Measurements from ENCODE around the gene KCNG2.

KCNG2 gene

DNA sequence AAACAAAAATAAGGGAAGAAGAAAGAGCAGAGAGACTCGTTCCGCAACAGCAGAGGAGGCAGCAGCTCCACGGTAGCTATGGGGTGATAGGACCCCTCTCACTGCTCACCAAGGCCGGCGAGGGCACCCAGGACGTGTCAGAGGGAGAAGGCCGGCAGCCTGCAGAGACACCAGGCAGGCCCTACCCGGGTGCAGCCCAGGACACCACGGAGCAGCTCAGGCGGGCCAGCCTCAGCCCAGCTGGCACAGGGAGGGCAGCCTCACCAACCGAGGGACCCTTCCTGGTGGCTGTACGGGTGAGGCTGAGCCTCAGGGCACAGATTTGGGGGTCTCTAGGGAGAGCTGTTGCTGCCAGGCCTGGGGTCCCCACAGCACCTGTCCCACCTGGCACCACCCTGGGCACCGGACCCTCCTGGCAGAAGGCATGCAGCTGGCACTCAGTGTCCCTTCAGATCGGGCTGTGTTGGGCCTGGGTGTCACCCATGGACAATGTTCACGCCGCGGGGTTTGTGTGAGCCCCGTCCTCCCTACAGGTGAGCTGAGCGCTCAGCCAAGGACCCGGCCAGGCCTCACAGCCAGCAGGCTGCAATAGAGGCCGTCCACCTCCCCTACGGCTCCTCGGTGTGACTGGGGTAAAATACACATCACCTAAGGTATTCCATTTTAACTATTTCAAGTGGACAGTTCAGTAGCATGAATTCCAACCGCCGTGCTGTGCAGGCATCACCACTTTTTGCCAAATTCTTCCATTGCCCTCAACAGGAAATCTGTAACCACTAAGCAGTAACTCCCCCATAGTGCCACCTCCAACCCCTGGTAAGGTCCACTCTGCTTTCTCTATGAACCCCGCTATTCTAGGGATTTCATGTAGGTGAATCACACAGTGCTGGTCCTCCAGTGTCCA, 21.6 kb downstream of the KCNG2 start:
- no peak overlapping the region for H3K9ac ChIP-seq (ENCODE audit: low read depth in 1 of 2, low read length in 2 of 2)
- H3K4me1 ChIP-seq (ENCODE audit: control insufficient read depth in 2 of 2, insufficient read depth in 2 of 2, low read length in 2 of 2): no peaks in the 10 kb centered on the region
- no peak overlapping the region for H3K27ac ChIP-seq (ENCODE audit: low read depth in 2 of 2, low read length in 2 of 2)
- H3K27me3 ChIP-seq (ENCODE audit: control insufficient read depth in 2 of 2, insufficient read depth in 2 of 2, low read length in 2 of 2): no peaks in the 10 kb centered on the region
- H3K4me3 ChIP-seq (ENCODE audit: low read length in 2 of 2): no peak overlapping the region
- no peaks in the 10 kb centered on the region for H3K9me3 ChIP-seq (ENCODE audit: control insufficient read depth in 2 of 2, low read length in 2 of 2)
- H3K36me3 ChIP-seq (ENCODE audit: control insufficient read depth in 2 of 2, insufficient read depth in 2 of 2, low read length in 2 of 2): no peaks in the 10 kb centered on the region

- H3K4me3 ChIP-seq (ENCODE audit: low read length in 2 of 2): no peak overlapping the region
- no peaks in the 10 kb centered on the region for H3K36me3 ChIP-seq (ENCODE audit: control insufficient read depth in 2 of 2, insufficient read depth in 2 of 2, low read length in 2 of 2)
- H3K27me3 ChIP-seq (ENCODE audit: control insufficient read depth in 2 of 2, insufficient read depth in 2 of 2, low read length in 2 of 2): no peaks in the 10 kb centered on the region
- H3K9me3 ChIP-seq (ENCODE audit: control insufficient read depth in 2 of 2, low read length in 2 of 2): no peaks in the 10 kb centered on the region
- no peaks in the 10 kb centered on the region for H3K4me1 ChIP-seq (ENCODE audit: control insufficient read depth in 2 of 2, insufficient read depth in 2 of 2, low read length in 2 of 2)
- H3K9ac ChIP-seq (ENCODE audit: low read depth in 1 of 2, low read length in 2 of 2): no peak overlapping the region
- H3K27ac ChIP-seq (ENCODE audit: low read depth in 2 of 2, low read length in 2 of 2): no peak overlapping the region
Observed at GRCh38 chr18:79819968-79820351, 22.2 kb downstream of the KCNG2 start.

DNA sequence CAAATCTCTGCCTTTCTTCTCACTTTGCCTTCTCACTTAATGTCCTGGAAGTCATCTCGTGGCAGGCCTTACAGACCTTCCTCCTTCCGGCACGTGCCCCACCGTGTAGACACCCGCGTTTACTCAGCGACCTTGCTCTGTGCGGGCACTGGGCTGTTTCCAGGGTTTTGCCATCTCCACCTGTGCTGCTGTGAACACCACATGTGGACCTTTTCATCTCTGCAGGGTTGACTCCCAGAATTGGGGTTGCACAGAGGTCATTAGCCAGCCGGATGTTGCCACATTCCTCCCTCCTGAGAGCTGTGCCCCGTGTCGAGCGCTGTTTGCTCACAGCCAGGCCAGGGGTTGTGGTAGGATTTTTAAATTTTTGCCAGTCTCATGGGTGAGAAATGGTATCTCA, 25.4 kb downstream of the KCNG2 start:
- Histone ChIP-seq H3K36me3 (ENCODE audit: control insufficient read depth in 2 of 2, insufficient read depth in 2 of 2, low read length in 2 of 2) (no peaks in the 10 kb centered on the region), H3K9me3 (ENCODE audit: control insufficient read depth in 2 of 2, low read length in 2 of 2) (no peaks in the 10 kb centered on the region), H3K27me3 (ENCODE audit: control insufficient read depth in 2 of 2, insufficient read depth in 2 of 2, low read length in 2 of 2) (no peaks in the 10 kb centered on the region), H3K9ac (ENCODE audit: low read depth in 1 of 2, low read length in 2 of 2) (no peak overlapping the region), H3K4me3 (ENCODE audit: low read length in 2 of 2) (no peak overlapping the region), H3K27ac (ENCODE audit: low read depth in 2 of 2, low read length in 2 of 2) (no peak overlapping the region), H3K4me1 (ENCODE audit: control insufficient read depth in 2 of 2, insufficient read depth in 2 of 2, low read length in 2 of 2) (no peaks in the 10 kb centered on the region)

DNA sequence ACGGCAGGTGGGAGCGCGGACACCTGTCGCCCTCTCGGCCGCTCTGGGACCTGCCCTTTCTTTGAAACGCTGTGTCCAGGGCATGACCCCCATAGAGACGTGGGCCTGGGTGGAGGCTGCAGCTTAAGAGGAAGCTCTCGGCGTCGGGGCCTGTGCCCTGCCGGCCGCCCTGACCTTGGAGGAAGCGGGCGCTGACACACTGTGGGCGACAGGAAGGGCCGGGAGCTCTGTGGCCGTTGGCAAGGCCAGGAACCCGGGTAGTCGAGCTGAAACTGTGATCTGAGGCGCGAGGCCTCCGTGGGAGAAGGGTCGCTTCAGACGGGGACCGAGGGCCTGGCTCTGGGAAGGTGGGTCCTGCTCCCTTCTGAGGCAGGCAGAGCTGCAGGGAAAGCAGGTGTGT, 28.2 kb downstream of the KCNG2 start:
- Histone ChIP-seq H3K4me3 (ENCODE audit: low read length in 2 of 2) (no peak overlapping the region), H3K9me3 (ENCODE audit: control insufficient read depth in 2 of 2, low read length in 2 of 2) (no peaks in the 10 kb centered on the region), H3K27me3 (ENCODE audit: control insufficient read depth in 2 of 2, insufficient read depth in 2 of 2, low read length in 2 of 2) (no peaks in the 10 kb centered on the region), H3K4me1 (ENCODE audit: control insufficient read depth in 2 of 2, insufficient read depth in 2 of 2, low read length in 2 of 2) (no peaks in the 10 kb centered on the region), H3K36me3 (ENCODE audit: control insufficient read depth in 2 of 2, insufficient read depth in 2 of 2, low read length in 2 of 2) (no peaks in the 10 kb centered on the region), H3K9ac (ENCODE audit: low read depth in 1 of 2, low read length in 2 of 2) (no peak overlapping the region), H3K27ac (ENCODE audit: low read depth in 2 of 2, low read length in 2 of 2) (no peak overlapping the region)

DNA sequence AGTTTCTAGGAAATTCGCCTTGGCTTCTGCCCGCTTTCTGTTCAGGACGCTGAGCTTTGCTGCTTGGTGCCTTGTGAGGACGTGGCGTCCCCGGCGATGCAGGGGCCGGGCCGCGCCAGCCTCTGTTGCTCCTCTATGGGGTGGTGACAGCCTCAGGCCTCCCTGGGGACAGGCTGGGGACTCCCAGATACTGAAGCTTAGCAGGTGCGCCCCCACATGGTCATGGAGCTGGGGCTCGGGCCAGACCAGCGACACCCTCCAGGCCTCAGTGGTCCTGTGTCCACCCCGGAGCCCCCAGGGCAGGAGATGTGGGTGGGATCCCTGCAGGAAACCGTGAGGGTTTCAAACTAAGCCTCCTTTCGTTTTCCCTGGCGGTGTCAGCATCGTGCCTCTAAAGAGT, 29.2 kb downstream of the KCNG2 start:
- H3K9me3 ChIP-seq (ENCODE audit: control insufficient read depth in 2 of 2, low read length in 2 of 2): no peaks in the 10 kb centered on the region
- H3K9ac ChIP-seq (ENCODE audit: low read depth in 1 of 2, low read length in 2 of 2): no peak overlapping the region
- no peak overlapping the region for H3K4me3 ChIP-seq (ENCODE audit: low read length in 2 of 2)
- no peaks in the 10 kb centered on the region for H3K36me3 ChIP-seq (ENCODE audit: control insufficient read depth in 2 of 2, insufficient read depth in 2 of 2, low read length in 2 of 2)
- no peak overlapping the region for H3K27ac ChIP-seq (ENCODE audit: low read depth in 2 of 2, low read length in 2 of 2)
- H3K27me3 ChIP-seq (ENCODE audit: control insufficient read depth in 2 of 2, insufficient read depth in 2 of 2, low read length in 2 of 2): no peaks in the 10 kb centered on the region
- H3K4me1 ChIP-seq (ENCODE audit: control insufficient read depth in 2 of 2, insufficient read depth in 2 of 2, low read length in 2 of 2): no peaks in the 10 kb centered on the region

DNA sequence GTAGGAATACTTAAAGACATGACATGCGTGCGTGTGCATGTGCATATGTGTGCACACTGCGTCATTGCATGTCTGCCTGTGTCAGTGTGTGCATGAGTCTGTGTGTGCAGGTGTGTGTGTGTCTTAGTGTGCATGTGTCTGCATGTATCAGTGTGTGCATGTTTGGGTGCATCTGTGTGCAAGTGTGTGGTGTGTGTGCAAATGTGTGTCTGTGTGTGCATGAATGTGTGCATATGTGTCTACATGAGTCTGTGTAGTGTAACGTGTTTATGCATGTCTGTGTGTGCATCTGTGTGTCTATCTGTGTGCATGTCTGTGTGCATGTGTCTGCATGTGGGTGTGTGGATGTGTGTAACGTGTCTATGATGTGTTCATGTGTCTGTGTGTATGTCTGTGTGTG, 30.5 kb downstream of the KCNG2 start:
- H3K4me3 ChIP-seq (ENCODE audit: low read length in 2 of 2): no peak overlapping the region
- H3K27me3 ChIP-seq (ENCODE audit: control insufficient read depth in 2 of 2, insufficient read depth in 2 of 2, low read length in 2 of 2): no peaks in the 10 kb centered on the region
- H3K27ac ChIP-seq (ENCODE audit: low read depth in 2 of 2, low read length in 2 of 2): no peak overlapping the region
- no peaks in the 10 kb centered on the region for H3K4me1 ChIP-seq (ENCODE audit: control insufficient read depth in 2 of 2, insufficient read depth in 2 of 2, low read length in 2 of 2)
- H3K9me3 ChIP-seq (ENCODE audit: control insufficient read depth in 2 of 2, low read length in 2 of 2): no peaks in the 10 kb centered on the region
- H3K9ac ChIP-seq (ENCODE audit: low read depth in 1 of 2, low read length in 2 of 2): no peak overlapping the region
- H3K36me3 ChIP-seq (ENCODE audit: control insufficient read depth in 2 of 2, insufficient read depth in 2 of 2, low read length in 2 of 2): no peaks in the 10 kb centered on the region

DNA sequence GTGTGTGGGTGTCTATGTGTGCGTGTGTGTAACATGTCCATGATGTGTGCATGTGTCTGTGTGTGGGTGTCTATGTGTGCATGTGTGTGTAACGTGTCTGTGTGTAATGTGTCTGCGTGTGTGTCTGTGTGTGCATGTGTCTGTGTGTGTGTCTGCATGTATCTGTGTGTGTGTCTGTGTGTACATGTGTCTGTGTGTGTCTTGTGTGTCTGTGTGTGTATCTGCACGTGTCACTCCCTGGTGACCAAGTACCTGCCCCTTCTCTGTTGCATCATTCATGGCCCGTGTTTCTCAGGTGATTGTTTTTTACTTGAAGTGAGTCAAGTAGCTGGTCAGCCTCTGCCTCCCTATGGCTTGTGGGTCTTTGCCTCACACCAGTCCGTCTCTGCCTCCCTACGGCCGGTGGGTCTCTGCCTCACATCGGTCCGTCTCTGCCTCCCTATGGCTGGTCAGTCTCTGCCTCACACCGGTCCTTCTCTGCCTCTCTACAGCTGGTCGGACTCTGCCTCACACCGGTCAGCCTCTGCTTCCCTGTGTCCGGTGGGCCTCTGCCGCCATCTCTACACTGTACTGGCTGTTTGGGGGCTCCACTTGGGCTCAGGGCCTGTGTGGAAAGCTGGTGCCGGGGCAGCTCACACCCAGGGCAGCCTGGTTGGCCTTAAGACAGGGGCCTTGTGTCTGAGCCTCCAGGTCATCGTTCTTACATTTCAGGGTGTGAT, 31.6 kb downstream of the KCNG2 start:
- Histone ChIP-seq H3K4me3 (ENCODE audit: low read length in 2 of 2) (no peak overlapping the region), H3K27me3 (ENCODE audit: control insufficient read depth in 2 of 2, insufficient read depth in 2 of 2, low read length in 2 of 2) (no peaks in the 10 kb centered on the region), H3K36me3 (ENCODE audit: control insufficient read depth in 2 of 2, insufficient read depth in 2 of 2, low read length in 2 of 2) (no peaks in the 10 kb centered on the region)

GRCh38 chr18:79832169-79832568, 34.4 kb downstream of the KCNG2 start:
- no peak overlapping the region for H3K4me3 ChIP-seq (ENCODE audit: low read length in 2 of 2)
- H3K27ac ChIP-seq (ENCODE audit: low read depth in 2 of 2, low read length in 2 of 2): no peak overlapping the region
- H3K27me3 ChIP-seq (ENCODE audit: control insufficient read depth in 2 of 2, insufficient read depth in 2 of 2, low read length in 2 of 2): no peaks in the 10 kb centered on the region
- H3K9me3 ChIP-seq (ENCODE audit: control insufficient read depth in 2 of 2, low read length in 2 of 2): no peaks in the 10 kb centered on the region
- no peak overlapping the region for H3K9ac ChIP-seq (ENCODE audit: low read depth in 1 of 2, low read length in 2 of 2)
- H3K36me3 ChIP-seq (ENCODE audit: control insufficient read depth in 2 of 2, insufficient read depth in 2 of 2, low read length in 2 of 2): no peaks in the 10 kb centered on the region
- no peaks in the 10 kb centered on the region for H3K4me1 ChIP-seq (ENCODE audit: control insufficient read depth in 2 of 2, insufficient read depth in 2 of 2, low read length in 2 of 2)

More for the DNA sequence above, 31.6 kb downstream of the KCNG2 start:
- no peak overlapping the region for H3K9ac ChIP-seq (ENCODE audit: low read depth in 1 of 2, low read length in 2 of 2)
- H3K27ac ChIP-seq (ENCODE audit: low read depth in 2 of 2, low read length in 2 of 2): no peak overlapping the region
- H3K9me3 ChIP-seq (ENCODE audit: control insufficient read depth in 2 of 2, low read length in 2 of 2): no peaks in the 10 kb centered on the region
- H3K4me1 ChIP-seq (ENCODE audit: control insufficient read depth in 2 of 2, insufficient read depth in 2 of 2, low read length in 2 of 2): no peaks in the 10 kb centered on the region

DNA sequence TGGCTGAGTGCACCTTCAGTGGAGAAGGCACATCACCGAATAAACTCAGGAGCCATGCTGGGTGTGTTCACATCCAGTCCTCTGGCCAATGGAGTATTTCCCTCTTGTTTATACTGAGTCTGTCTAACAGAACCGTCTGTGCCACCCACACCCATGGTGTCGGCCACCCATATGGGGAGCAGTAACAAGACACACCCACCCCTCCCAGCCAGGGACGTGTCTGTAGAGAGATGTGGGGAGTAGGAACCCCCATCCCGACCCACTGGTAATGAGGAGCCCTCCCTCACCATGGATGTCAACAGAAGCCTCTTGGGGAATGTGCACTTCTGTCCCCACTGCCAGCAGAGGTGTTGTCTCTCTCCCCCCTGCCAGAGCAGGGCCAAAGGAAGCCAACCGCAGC, 37.1 kb downstream of the KCNG2 start:
- H3K9me3 ChIP-seq (ENCODE audit: control insufficient read depth in 2 of 2, low read length in 2 of 2): no peaks in the 10 kb centered on the region
- no peak overlapping the region for H3K27ac ChIP-seq (ENCODE audit: low read depth in 2 of 2, low read length in 2 of 2)
- no peaks in the 10 kb centered on the region for H3K36me3 ChIP-seq (ENCODE audit: control insufficient read depth in 2 of 2, insufficient read depth in 2 of 2, low read length in 2 of 2)
- H3K4me1 ChIP-seq (ENCODE audit: control insufficient read depth in 2 of 2, insufficient read depth in 2 of 2, low read length in 2 of 2): no peaks in the 10 kb centered on the region
- no peaks in the 10 kb centered on the region for H3K27me3 ChIP-seq (ENCODE audit: control insufficient read depth in 2 of 2, insufficient read depth in 2 of 2, low read length in 2 of 2)
- no peak overlapping the region for H3K4me3 ChIP-seq (ENCODE audit: low read length in 2 of 2)
- H3K9ac ChIP-seq (ENCODE audit: low read depth in 1 of 2, low read length in 2 of 2): no peak overlapping the region

DNA sequence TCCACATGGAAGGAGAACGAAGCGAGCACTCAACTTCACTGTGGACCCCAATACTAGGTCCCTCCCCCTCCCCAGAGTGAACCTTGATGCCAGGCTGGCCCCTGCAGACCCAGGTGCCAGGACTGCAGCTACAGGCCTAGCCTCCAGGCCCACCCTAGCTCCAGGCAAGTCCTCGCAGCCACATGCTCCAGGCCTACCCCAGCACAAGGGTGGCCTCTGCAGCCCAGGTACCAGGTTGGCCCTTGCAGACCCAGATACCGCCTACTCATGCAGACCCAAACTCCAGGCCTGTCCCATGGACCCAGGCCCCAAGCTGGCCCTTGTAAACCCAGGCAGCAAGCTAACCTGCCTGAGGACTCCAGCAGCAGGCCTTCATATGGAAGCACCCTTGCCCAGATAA, 44.2 kb downstream of the KCNG2 start:
- Histone ChIP-seq H3K27me3 (ENCODE audit: control insufficient read depth in 2 of 2, insufficient read depth in 2 of 2, low read length in 2 of 2) (no peaks in the 10 kb centered on the region), H3K4me3 (ENCODE audit: low read length in 2 of 2) (no peak overlapping the region), H3K9ac (ENCODE audit: low read depth in 1 of 2, low read length in 2 of 2) (no peak overlapping the region), H3K4me1 (ENCODE audit: control insufficient read depth in 2 of 2, insufficient read depth in 2 of 2, low read length in 2 of 2) (no peaks in the 10 kb centered on the region), H3K27ac (ENCODE audit: low read depth in 2 of 2, low read length in 2 of 2) (no peak overlapping the region), H3K36me3 (ENCODE audit: control insufficient read depth in 2 of 2, insufficient read depth in 2 of 2, low read length in 2 of 2) (no peaks in the 10 kb centered on the region), H3K9me3 (ENCODE audit: control insufficient read depth in 2 of 2, low read length in 2 of 2) (no peaks in the 10 kb centered on the region)

Measured in mucosa of rectum (tissue), 2 donors.